ENCODE results near the gene SHANK1.

DNA sequence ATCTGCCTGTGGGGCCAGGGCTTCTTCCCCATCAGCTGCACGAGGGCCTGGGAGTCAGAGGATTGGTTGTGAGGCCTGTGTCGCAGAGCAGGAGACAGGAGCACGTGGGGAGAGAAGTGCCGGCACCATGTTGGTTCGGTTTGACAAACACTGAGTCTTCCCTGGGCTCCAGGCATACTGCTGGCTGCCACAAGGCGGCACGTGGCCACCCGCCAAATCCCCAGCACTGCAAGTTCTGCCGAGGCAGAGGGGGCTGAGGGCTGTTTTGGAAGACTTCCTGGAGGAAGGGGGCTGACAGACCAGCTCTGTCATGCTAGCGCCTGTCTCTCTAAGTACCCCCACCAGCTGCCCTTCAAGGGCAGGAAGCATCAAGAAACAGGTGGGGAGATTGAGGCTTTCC lies 9.5 kb downstream of the SHANK1 start:
- TF ChIP-seq, protein P1, sequence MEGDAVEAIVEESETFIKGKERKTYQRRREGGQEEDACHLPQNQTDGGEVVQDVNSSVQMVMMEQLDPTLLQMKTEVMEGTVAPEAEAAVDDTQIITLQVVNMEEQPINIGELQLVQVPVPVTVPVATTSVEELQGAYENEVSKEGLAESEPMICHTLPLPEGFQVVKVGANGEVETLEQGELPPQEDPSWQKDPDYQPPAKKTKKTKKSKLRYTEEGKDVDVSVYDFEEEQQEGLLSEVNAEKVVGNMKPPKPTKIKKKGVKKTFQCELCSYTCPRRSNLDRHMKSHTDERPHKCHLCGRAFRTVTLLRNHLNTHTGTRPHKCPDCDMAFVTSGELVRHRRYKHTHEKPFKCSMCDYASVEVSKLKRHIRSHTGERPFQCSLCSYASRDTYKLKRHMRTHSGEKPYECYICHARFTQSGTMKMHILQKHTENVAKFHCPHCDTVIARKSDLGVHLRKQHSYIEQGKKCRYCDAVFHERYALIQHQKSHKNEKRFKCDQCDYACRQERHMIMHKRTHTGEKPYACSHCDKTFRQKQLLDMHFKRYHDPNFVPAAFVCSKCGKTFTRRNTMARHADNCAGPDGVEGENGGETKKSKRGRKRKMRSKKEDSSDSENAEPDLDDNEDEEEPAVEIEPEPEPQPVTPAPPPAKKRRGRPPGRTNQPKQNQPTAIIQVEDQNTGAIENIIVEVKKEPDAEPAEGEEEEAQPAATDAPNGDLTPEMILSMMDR (IDR thresholded peaks at IDR 0.05; ENCODE audit: insufficient read depth, low read length), result no peak
- TF ChIP-seq POLR2AphosphoS5 (IDR thresholded peaks at IDR 0.05; ENCODE audit: low read depth), result no peak
- TF ChIP-seq, protein P2, sequence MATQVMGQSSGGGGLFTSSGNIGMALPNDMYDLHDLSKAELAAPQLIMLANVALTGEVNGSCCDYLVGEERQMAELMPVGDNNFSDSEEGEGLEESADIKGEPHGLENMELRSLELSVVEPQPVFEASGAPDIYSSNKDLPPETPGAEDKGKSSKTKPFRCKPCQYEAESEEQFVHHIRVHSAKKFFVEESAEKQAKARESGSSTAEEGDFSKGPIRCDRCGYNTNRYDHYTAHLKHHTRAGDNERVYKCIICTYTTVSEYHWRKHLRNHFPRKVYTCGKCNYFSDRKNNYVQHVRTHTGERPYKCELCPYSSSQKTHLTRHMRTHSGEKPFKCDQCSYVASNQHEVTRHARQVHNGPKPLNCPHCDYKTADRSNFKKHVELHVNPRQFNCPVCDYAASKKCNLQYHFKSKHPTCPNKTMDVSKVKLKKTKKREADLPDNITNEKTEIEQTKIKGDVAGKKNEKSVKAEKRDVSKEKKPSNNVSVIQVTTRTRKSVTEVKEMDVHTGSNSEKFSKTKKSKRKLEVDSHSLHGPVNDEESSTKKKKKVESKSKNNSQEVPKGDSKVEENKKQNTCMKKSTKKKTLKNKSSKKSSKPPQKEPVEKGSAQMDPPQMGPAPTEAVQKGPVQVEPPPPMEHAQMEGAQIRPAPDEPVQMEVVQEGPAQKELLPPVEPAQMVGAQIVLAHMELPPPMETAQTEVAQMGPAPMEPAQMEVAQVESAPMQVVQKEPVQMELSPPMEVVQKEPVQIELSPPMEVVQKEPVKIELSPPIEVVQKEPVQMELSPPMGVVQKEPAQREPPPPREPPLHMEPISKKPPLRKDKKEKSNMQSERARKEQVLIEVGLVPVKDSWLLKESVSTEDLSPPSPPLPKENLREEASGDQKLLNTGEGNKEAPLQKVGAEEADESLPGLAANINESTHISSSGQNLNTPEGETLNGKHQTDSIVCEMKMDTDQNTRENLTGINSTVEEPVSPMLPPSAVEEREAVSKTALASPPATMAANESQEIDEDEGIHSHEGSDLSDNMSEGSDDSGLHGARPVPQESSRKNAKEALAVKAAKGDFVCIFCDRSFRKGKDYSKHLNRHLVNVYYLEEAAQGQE (IDR thresholded peaks at IDR 0.05; ENCODE audit: insufficient replicate concordance, low read depth), result no peak

Data from HL-60 (cell line).